Measurements from ENCODE around the gene APOBEC3B. TPM values are rescaled to one million over a fixed set of nuclear protein-coding genes. Genes with fewer than 3 reads are reported as not detected.

APOBEC3B gene
- total and polyA plus RNA-seq, 9 of the 15 experiments (the other 6 are each of a cell fraction or from before 2014, with no cell fraction given): 5.9 to 166 (median 43.2) TPM

DNA sequence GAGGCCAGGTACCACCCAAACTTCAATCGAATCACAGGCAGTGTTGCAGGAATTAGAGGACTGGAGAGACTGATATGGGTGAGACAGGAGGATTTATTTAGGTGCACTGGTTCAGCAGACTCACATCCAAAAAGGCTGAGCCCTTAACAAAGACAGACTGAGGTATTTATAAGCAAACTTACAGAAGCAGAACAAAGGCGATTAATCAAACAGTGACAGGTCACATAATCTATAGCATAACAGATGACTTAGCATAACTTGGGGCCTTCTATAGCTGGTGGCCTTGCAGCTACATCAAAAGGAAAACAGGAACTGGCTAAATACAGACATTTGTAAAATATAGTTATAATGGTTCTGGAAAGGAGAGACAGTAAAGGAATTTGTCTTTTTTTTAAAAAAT, 2.1 kb downstream of the APOBEC3B start (continued):
- TF ChIP-seq, protein P1, sequence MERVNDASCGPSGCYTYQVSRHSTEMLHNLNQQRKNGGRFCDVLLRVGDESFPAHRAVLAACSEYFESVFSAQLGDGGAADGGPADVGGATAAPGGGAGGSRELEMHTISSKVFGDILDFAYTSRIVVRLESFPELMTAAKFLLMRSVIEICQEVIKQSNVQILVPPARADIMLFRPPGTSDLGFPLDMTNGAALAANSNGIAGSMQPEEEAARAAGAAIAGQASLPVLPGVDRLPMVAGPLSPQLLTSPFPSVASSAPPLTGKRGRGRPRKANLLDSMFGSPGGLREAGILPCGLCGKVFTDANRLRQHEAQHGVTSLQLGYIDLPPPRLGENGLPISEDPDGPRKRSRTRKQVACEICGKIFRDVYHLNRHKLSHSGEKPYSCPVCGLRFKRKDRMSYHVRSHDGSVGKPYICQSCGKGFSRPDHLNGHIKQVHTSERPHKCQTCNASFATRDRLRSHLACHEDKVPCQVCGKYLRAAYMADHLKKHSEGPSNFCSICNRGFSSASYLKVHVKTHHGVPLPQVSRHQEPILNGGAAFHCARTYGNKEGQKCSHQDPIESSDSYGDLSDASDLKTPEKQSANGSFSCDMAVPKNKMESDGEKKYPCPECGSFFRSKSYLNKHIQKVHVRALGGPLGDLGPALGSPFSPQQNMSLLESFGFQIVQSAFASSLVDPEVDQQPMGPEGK (CRISPR knock-in tag; IDR thresholded peaks at IDR 0.05; ENCODE audit: borderline replicate concordance): no peak
- peak; percentile 82 for TF ChIP-seq MAFF (IDR thresholded peaks at IDR 0.05; ENCODE audit: low read length)
- no peak for TF ChIP-seq THAP12 (CRISPR knock-in tag; IDR thresholded peaks at IDR 0.05)
- TF ChIP-seq ZNF3 (CRISPR knock-in tag; IDR thresholded peaks at IDR 0.05): no peak
- TF ChIP-seq SOX6 (IDR thresholded peaks at IDR 0.05): peak; percentile 95
- 0 out of 2 replicates have a peak, but pooled peaks have one; percentile 15 for TF ChIP-seq JUND (IDR thresholded peaks at IDR 0.05; ENCODE audit: borderline replicate concordance, low read depth, low read length)
- TF ChIP-seq JUND (tag; IDR thresholded peaks at IDR 0.05; ENCODE audit: borderline replicate concordance, low read depth, low read length): no peak
- peak; percentile 88; the same call in 1 of the 2 replicates for TF ChIP-seq HLTF (IDR thresholded peaks at IDR 0.05)
- peak; percentile 86 for TF ChIP-seq ZNF280B (CRISPR knock-in tag; IDR thresholded peaks at IDR 0.05)

Data from K562 (cell line).